IMR-90 (cell line): ENCODE data around the gene PLA2G4A. TPM values are rescaled to one million over a fixed set of nuclear protein-coding genes. Genes with fewer than 3 reads are reported as not detected.
A peak's percentile ranks its signal among the peaks of the same experiment; 100 is the strongest.

ENCODE experiments used
- ATAC-seq: fragments of 200-7000 bp; cut with Tn5 transposase; 2 replicates; pipeline ENCODE4 v1.9.1; 2020; ENCODE audit warnings: low read depth, mild to moderate bottlenecking, moderate library complexity
- BruUV-seq: library from RNA; stranded (reverse); fragments of 400-500 nt; replicated peaks from 2 replicates; lab custom pipeline; 2021; lab: Mats Ljungman, UMichigan
- CTCF ChIA-PET: fragments of 300-600 bp; formaldehyde crosslinking; extraction: SDS; loops from one replicate; lab custom pipeline; 2021; ENCODE audit warnings: antibody characterized with exemption; lab: Yijun Ruan, JAX
- POLR2A ChIA-PET: fragments of 300-600 bp; sonication (Branson Sonifier 250); formaldehyde crosslinking; loops from one replicate; lab custom pipeline; 2022; ENCODE audit warnings: antibody characterized with exemption; ENCODE audit not compliant: unreplicated experiment; lab: Charles Lee
- DNase-seq: peaks from one replicate; pipeline ENCODE4 v3.0.0; 2013
- H2AFZ ChIP-seq: replicated peaks from 2 replicates; pipeline ENCODE3; 2013; ENCODE audit warnings: low read length, mild to moderate bottlenecking; ENCODE audit not compliant: poor library complexity
- H2AK5ac ChIP-seq: 2 replicates; pipeline ENCODE4 v1.6.1; 2013; ENCODE audit warnings: low read depth, low read length, inconsistent platforms
- H2AK9ac ChIP-seq: replicated peaks from 2 replicates; pipeline ENCODE3; 2013; ENCODE audit warnings: mild to moderate bottlenecking, low read depth, low read length, moderate library complexity; ENCODE audit not compliant: poor library complexity
- H2BK120ac ChIP-seq: 2 replicates; pipeline ENCODE4 v1.6.1; 2013; ENCODE audit warnings: low read depth, low read length, inconsistent platforms
- H2BK15ac ChIP-seq: 3 replicates; pipeline ENCODE4 v1.6.1; 2013; ENCODE audit warnings: low read depth, low read length, inconsistent platforms
- H2BK20ac ChIP-seq: 2 replicates; pipeline ENCODE4 v1.6.1; 2013; ENCODE audit warnings: low read depth, mild to moderate bottlenecking, inconsistent platforms, low read length, moderate library complexity
- H2BK5ac ChIP-seq: 2 replicates; pipeline ENCODE4 v1.6.1; 2013; ENCODE audit warnings: mild to moderate bottlenecking, low read depth, low read length, inconsistent platforms; ENCODE audit not compliant: poor library complexity, severe bottlenecking
- H3K14ac ChIP-seq: replicated peaks from 2 replicates; pipeline ENCODE4 v1.6.1; 2013; ENCODE audit warnings: low read depth, low read length, inconsistent platforms
- H3K18ac ChIP-seq: 2 replicates; pipeline ENCODE4 v1.6.1; 2013; ENCODE audit warnings: low read depth, low read length, control low read depth
- H3K23ac ChIP-seq: 2 replicates; pipeline ENCODE4 v1.6.1; 2013; ENCODE audit warnings: low read depth, low read length, inconsistent platforms
- H3K27ac ChIP-seq: 2 replicates; pipeline ENCODE4 v1.5.1; 2013; ENCODE audit warnings: mild to moderate bottlenecking, control low read depth, low read length; ENCODE audit not compliant: insufficient read depth
- H3K27me3 ChIP-seq: 2 replicates; pipeline ENCODE4 v1.6.1; 2013; ENCODE audit warnings: low read length; ENCODE audit not compliant: control insufficient read depth, insufficient read depth
- H3K36me3 ChIP-seq: 2 replicates; pipeline ENCODE4 v1.6.1; 2013; ENCODE audit warnings: low read length, mixed read lengths; ENCODE audit not compliant: control insufficient read depth, insufficient read depth
- H3K4ac ChIP-seq: 2 replicates; pipeline ENCODE4 v1.6.1; 2013; ENCODE audit warnings: low read depth, low read length, inconsistent platforms
- H3K4me1 ChIP-seq: 2 replicates; pipeline ENCODE4 v1.6.1; 2013; ENCODE audit warnings: low read length, mixed read lengths; ENCODE audit not compliant: control insufficient read depth, insufficient read depth
- H3K4me2 ChIP-seq: 2 replicates; pipeline ENCODE4 v1.6.1; 2013; ENCODE audit warnings: low read depth, mild to moderate bottlenecking, control low read depth, low read length, moderate library complexity
- H3K4me3 ChIP-seq: 2 replicates; pipeline ENCODE4 v1.5.1; 2013; ENCODE audit warnings: low read depth, mild to moderate bottlenecking, control low read depth, low read length, moderate library complexity; ENCODE audit not compliant: insufficient read depth
- H3K56ac ChIP-seq: 2 replicates; pipeline ENCODE4 v1.6.1; 2013; ENCODE audit warnings: low read length, inconsistent platforms; ENCODE audit not compliant: insufficient read depth; ENCODE audit errors: extremely low read depth
- H3K79me1 ChIP-seq, 2 experiments: 2 replicates each; pipeline ENCODE4 v1.6.1; 2013; ENCODE audit warnings: low read length in 2 of 2, inconsistent platforms in 1 of 2, low read depth in 1 of 2
- H3K9ac ChIP-seq: 2 replicates; pipeline ENCODE4 v1.6.1; 2013; ENCODE audit warnings: low read depth, low read length, control low read depth
- H3K9me1 ChIP-seq: 2 replicates; pipeline ENCODE4 v1.6.1; 2013; ENCODE audit warnings: low read length, inconsistent platforms; ENCODE audit not compliant: insufficient read depth
- H3K9me3 ChIP-seq: 2 replicates; pipeline ENCODE4 v1.6.1; 2013; ENCODE audit warnings: low read length; ENCODE audit not compliant: control insufficient read depth, insufficient read depth
- H4K20me1 ChIP-seq: 2 replicates; pipeline ENCODE4 v1.6.1; 2013; ENCODE audit warnings: low read length, inconsistent platforms; ENCODE audit not compliant: insufficient read depth
- H4K5ac ChIP-seq: 2 replicates; pipeline ENCODE4 v1.6.1; 2013; ENCODE audit warnings: mild to moderate bottlenecking, low read depth, low read length, control low read depth
- H4K8ac ChIP-seq, 2 experiments: 2 replicates each; pipeline ENCODE4 v1.6.1; 2013; ENCODE audit warnings: low read depth in 2 of 2, low read length in 2 of 2, control low read depth in 1 of 2, inconsistent platforms in 1 of 2
- H4K91ac ChIP-seq: 2 replicates; pipeline ENCODE4 v1.6.1; 2013; ENCODE audit warnings: low read depth, low read length, inconsistent platforms; ENCODE audit not compliant: insufficient read depth
- BHLHE40 ChIP-seq: fragments of 150-350 bp; IDR thresholded peaks from 2 replicates; pipeline ENCODE4 v1.6.1; 2016; ENCODE audit warnings: mild to moderate bottlenecking, low read depth, low read length
- CEBPB ChIP-seq: IDR thresholded peaks from 2 replicates; pipeline ENCODE4 v1.6.1; 2012; ENCODE audit warnings: low read depth, low read length, improper control_type of control experiment
- MAFK ChIP-seq: IDR thresholded peaks from 2 replicates; pipeline ENCODE4 v1.6.1; 2012; ENCODE audit warnings: low read depth, low read length, improper control_type of control experiment
- MAZ ChIP-seq: IDR thresholded peaks from 2 replicates; pipeline ENCODE4 v1.6.1; 2012; ENCODE audit warnings: low read depth, mild to moderate bottlenecking, low read length, improper control_type of control experiment, moderate library complexity, borderline replicate concordance
- SMC3 ChIP-seq: fragments of 150-350 bp; IDR thresholded peaks from 2 replicates; pipeline ENCODE4 v1.6.1; 2016; ENCODE audit warnings: low read depth, mild to moderate bottlenecking, antibody characterized with exemption, low read length, moderate library complexity
- WGBS, 2 experiments: methylation state at CpG; one replicate each; pipeline versions ENCODE4 v1.1.5 to v1.1.7; 2013; ENCODE audit warnings: missing lambda C conversion rate in 2 of 2; ENCODE audit not compliant: insufficient read length in 1 of 2; ENCODE audit errors: extremely low coverage in 2 of 2; 5-methylcytosine and 5-hydroxymethylcytosine counted together
- dilution Hi-C: fragments of 300-500 bp; cut with HindIII; formaldehyde crosslinking; loops from one replicate; pipeline ENCODE4 v1.14.3; 2018; ENCODE audit warnings: low sequenced_read_pairs; ENCODE audit not compliant: unreplicated experiment
- in situ Hi-C: fragments of 300-500 bp; cut with MboI; formaldehyde crosslinking; loops from 3 replicates; pipeline ENCODE4 v1.14.3; 2019; ENCODE audit warnings: low sequenced_read_pairs, inconsistent platforms, mixed read lengths
- intact Hi-C: fragments of 100-400 bp; cut with micrococcal nuclease; formaldehyde crosslinking; loops from 2 replicates; pipeline ENCODE4 v1.10.0; 2022
- polyA plus RNA-seq, 3 experiments: library from polyadenylated mRNA; depleted of rRNA; stranded (reverse); fragments of >200 nt; gene quantifications; 2 replicates each; pipeline ENCODE4 v1.2.3, GENCODE V29; 2012; ENCODE audit warnings: low replicate concordance in 1 of 3
- total RNA-seq: library from RNA; depleted of rRNA; stranded (reverse); fragments of >200 nt; gene quantifications from 2 replicates; pipeline ENCODE4 v1.2.3, GENCODE V29; 2012
- TF ChIP-seq, protein P1 (sequence below): conservative IDR thresholded peaks from 2 replicates; pipeline ENCODE4 v1.5.1; 2012; ENCODE audit warnings: mild to moderate bottlenecking, low read depth, low read length, improper control_type of control experiment

PLA2G4A gene
- total and polyA plus RNA-seq, 2 of the 4 experiments (the other 2 are of a cell fraction): 1.6 to 3.8 TPM

DNA sequence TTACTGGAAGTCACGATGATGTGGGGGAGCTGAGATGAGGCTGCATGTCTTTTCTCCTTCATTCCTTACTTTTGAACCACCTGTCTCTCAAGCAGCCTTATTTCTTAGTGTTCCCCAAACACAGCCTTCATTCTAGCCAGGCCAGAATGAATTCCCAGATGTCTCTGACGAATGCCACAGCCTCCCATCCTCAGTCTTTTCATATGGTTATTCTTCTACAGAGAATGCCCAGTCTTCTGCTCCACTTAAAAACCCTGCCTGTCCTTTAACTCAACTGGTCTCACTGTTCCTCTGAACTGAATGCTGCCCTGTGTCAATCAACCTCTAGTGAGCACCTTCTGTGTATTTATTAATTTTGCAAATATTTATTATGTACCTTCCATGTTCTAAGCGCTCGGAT is 156.2 kb downstream of the PLA2G4A start:
- Histone ChIP-seq H3K9me3 (no peaks in the 10 kb centered on the region), H3K56ac (no peak overlapping the region), H4K5ac (peak overlapping the region; percentile 62; the same call in 1 of the 2 replicates), H3K14ac (no peak overlapping the region), H2BK120ac (peak overlapping the region; percentile 56; the same call in 1 of the 2 replicates), H2BK5ac (no peak overlapping the region), H2BK20ac (peak overlapping the region; percentile 54; the same call in 1 of the 2 replicates), H3K4me1 (peaks cover 6% of the 10 kb centered on the region), H2AK9ac (no peak overlapping the region), H4K91ac (peak overlapping the region; percentile 46; the same call in 1 of the 2 replicates), H2AK5ac (peak overlapping the region; percentile 74), H3K9me1 (no peaks in the 10 kb centered on the region), H4K20me1 (no peaks in the 10 kb centered on the region), H3K23ac (no peak overlapping the region), H2BK15ac (peak overlapping the region; percentile 74; the same call in 1 of the 3 replicates), H3K4me2 (no peak overlapping the region), H3K27ac (no peak overlapping the region), H3K4me3 (no peak overlapping the region), H3K9ac (0 out of 2 replicates have a peak overlapping the region, but pooled peaks have one; percentile 4), H4K8ac (no peak overlapping the region; a peak in 1 of 4 replicates), H2AFZ (no peak overlapping the region), H3K4ac (peak overlapping the region; percentile 20; the same call in 1 of the 2 replicates), H3K27me3 (no peaks in the 10 kb centered on the region), H3K79me1 (no peaks in the 10 kb centered on the region), H3K36me3 (no peaks in the 10 kb centered on the region), H3K18ac (peak overlapping the region; percentile 24)
- intact Hi-C loops: loop anchor here (5.0 kb wide), 3 partner anchors 158 to 263 kb away; partner anchors contain the start of gene PLA2G4A
- ChIA-PET CTCF (interaction anchor here (1.0 kb wide), 2 partner anchors 380 to 492 kb away, joined by 3 read pairs; no protein-coding TSS in a partner anchor), POLR2A (no interaction called here)
- no TSS peak for BruUV-seq
- TF ChIP-seq MAFK: no peak
- no peak for TF ChIP-seq BHLHE40
- TF ChIP-seq, protein P1, sequence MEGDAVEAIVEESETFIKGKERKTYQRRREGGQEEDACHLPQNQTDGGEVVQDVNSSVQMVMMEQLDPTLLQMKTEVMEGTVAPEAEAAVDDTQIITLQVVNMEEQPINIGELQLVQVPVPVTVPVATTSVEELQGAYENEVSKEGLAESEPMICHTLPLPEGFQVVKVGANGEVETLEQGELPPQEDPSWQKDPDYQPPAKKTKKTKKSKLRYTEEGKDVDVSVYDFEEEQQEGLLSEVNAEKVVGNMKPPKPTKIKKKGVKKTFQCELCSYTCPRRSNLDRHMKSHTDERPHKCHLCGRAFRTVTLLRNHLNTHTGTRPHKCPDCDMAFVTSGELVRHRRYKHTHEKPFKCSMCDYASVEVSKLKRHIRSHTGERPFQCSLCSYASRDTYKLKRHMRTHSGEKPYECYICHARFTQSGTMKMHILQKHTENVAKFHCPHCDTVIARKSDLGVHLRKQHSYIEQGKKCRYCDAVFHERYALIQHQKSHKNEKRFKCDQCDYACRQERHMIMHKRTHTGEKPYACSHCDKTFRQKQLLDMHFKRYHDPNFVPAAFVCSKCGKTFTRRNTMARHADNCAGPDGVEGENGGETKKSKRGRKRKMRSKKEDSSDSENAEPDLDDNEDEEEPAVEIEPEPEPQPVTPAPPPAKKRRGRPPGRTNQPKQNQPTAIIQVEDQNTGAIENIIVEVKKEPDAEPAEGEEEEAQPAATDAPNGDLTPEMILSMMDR: no peak
- no peak for TF ChIP-seq CEBPB
- TF ChIP-seq MAZ: no peak
- no peak for TF ChIP-seq SMC3
- ATAC-seq (no peak), DNase-seq (no peak)
- dilution Hi-C loops: loop anchor here (25.0 kb wide), 1 partner anchor 373 kb away; no protein-coding TSS in a partner anchor
- in situ Hi-C loops: loop anchor here (5.0 to 10.0 kb wide), 4 partner anchors 300 to 583 kb away; partner anchors contain the start of gene PTGS2
- WGBS, 2 experiments: no CpG with 5 or more reads among the region's 4 CpGs
